ENCODE measurements around the gene SLC23A1.

- TF ChIP-seq CTCF (IDR thresholded peaks at IDR 0.05; ENCODE audit: low read length) (no peak), EZH2 (IDR thresholded peaks at IDR 0.05; ENCODE audit: borderline replicate concordance, low read length) (no peak)
These were observed 30.1 kb upstream of the SLC23A1 start for GRCh38 chr5:139413153-139413552.
